Esophagus squamous epithelium (tissue), 5 donors: Measurements from ENCODE around the gene ARID5B. TPM values are rescaled to one million over a fixed set of nuclear protein-coding genes. Genes with fewer than 3 reads are reported as not detected.

ENCODE experiments used
- DNase-seq: peaks from one replicate; lab custom pipeline; 2025; lab: John Stamatoyannopoulos, UW
- H3K27ac ChIP-seq, 4 donors: fragments of 200-600 bp; sonication (generic); one replicate each; pipeline ENCODE4 v1.5.1; 2016 to 2019; ENCODE audit warnings: mild to moderate bottlenecking in 1 of 4
- H3K27me3 ChIP-seq, 4 donors: fragments of 200-600 bp; sonication (generic); 1 replicate in 3 of 4; 2 replicates in 1 of 4; pipeline versions ENCODE4 v1.5.1 to v1.6.0; 2017 to 2021; ENCODE audit warnings: antibody characterized with exemption in 1 of 4
- H3K36me3 ChIP-seq, 3 donors: fragments of 200-600 bp; sonication (generic); one replicate each; pipeline ENCODE4 v1.5.1; 2016 to 2019
- H3K4me1 ChIP-seq, 3 donors: fragments of 200-600 bp; sonication (generic); one replicate each; pipeline ENCODE4 v1.5.1; 2017 to 2019
- H3K4me3 ChIP-seq, 4 donors: fragments of 200-600 bp; sonication (generic); 1 replicate in 3 of 4; 2 replicates in 1 of 4; pipeline ENCODE4 v1.5.1; 2016 to 2019; ENCODE audit warnings: mild to moderate bottlenecking in 2 of 4, moderate library complexity in 1 of 4
- H3K9me3 ChIP-seq, 3 donors: fragments of 200-600 bp; sonication (generic); one replicate each; pipeline ENCODE4 v1.5.1; 2016 to 2019
- CTCF ChIP-seq, 6 experiments: fragments of 450-650 bp in 4 of 6; fragments of 200-600 bp in 2 of 6; sonication (generic) in 2 of 6; IDR thresholded peaks; one replicate each; pipeline ENCODE4 v1.5.1; 2016 to 2019; ENCODE audit warnings: antibody characterized with exemption in 6 of 6, mild to moderate bottlenecking in 4 of 6, moderate library complexity in 4 of 6
- POLR2A ChIP-seq, 4 donors: fragments of 450-650 bp; IDR thresholded peaks; one replicate each; pipeline ENCODE4 v1.6.1; 2017; ENCODE audit warnings: antibody characterized with exemption in 4 of 4, mild to moderate bottlenecking in 4 of 4, moderate library complexity in 3 of 4
- WGBS, 2 donors: methylation state at CpG; one replicate each; pipeline ENCODE4 v1.1.5; 2018; 5-methylcytosine and 5-hydroxymethylcytosine counted together
- intact Hi-C: fragments of 100-400 bp; cut with DNase I; formaldehyde crosslinking; loops from one replicate; pipeline ENCODE4 v1.15.0; 2022
- total RNA-seq, 4 donors: library from RNA; depleted of rRNA; stranded (reverse); fragments of >200 nt; gene quantifications; one replicate each; pipeline ENCODE4 v1.1.0, GENCODE V29; 2016
- donor health status: DM: yes; HTN: yes; CAD: no.

The ARID5B gene
- total RNA-seq, 4 donors from 2014 or later, result 18.0 to 38.1 (median 30.2) TPM

- H3K27me3 ChIP-seq, result no peaks in the 10 kb centered on the region
- peaks cover 0 to 25% (median 17%) of the 10 kb centered on the region in 3 donors for H3K4me1 ChIP-seq
- no peak overlapping the region for H3K4me3 ChIP-seq
- intact Hi-C loops, result no loop called here
- WGBS, 2 donors, result 30 to 43% methylated on average over 1 of the region's 1 CpG
- TF ChIP-seq POLR2A (IDR thresholded peaks at IDR 0.05) (no peak), CTCF (IDR thresholded peaks at IDR 0.05) (no peak)
- DNase-seq, result no peak
- peaks cover 0 to 3% (median 0%) of the 10 kb centered on the region in 3 donors for H3K9me3 ChIP-seq
- H3K27ac ChIP-seq, result peak overlapping the region in 3 of 4 donors; percentile 1 to 53 (median 46)
- H3K36me3 ChIP-seq, result no peaks in the 10 kb centered on the region
Observed at GRCh38 chr10:61981460-61981859, 80.0 kb downstream of the ARID5B start.

- 88 to 96% methylated on average over 4 of the region's 4 CpGs for WGBS, 2 donors
- H3K27ac ChIP-seq, result no peak overlapping the region
- DNase-seq, result no peak
Observed at GRCh38 chr10:61983255-61983654, 81.8 kb downstream of the ARID5B start.

GRCh38 chr10:61984803-61985418 lies 83.4 kb downstream of the ARID5B start:
- intact Hi-C loops, result no loop called here
- Histone ChIP-seq H3K27ac (no peak overlapping the region), H3K9me3 (no peaks in the 10 kb centered on the region), H3K27me3 (no peaks in the 10 kb centered on the region), H3K4me1 (peaks cover 0 to 39% (median 17%) of the 10 kb centered on the region in 3 donors), H3K4me3 (no peak overlapping the region), H3K36me3 (no peaks in the 10 kb centered on the region)
- 70 to 75% methylated on average over 3 of the region's 3 CpGs for WGBS, 2 donors
- TF ChIP-seq CTCF (IDR thresholded peaks at IDR 0.05) (no peak), POLR2A (IDR thresholded peaks at IDR 0.05) (no peak)
- no peak for DNase-seq

More at GRCh38 chr10:61983255-61983654, 81.8 kb downstream of the ARID5B start:
- Histone ChIP-seq H3K36me3 (no peaks in the 10 kb centered on the region), H3K4me3 (no peak overlapping the region), H3K4me1 (peaks cover 0 to 41% (median 23%) of the 10 kb centered on the region in 3 donors), H3K27me3 (no peaks in the 10 kb centered on the region), H3K9me3 (no peaks in the 10 kb centered on the region)
- intact Hi-C loops, result no loop called here
- TF ChIP-seq CTCF (IDR thresholded peaks at IDR 0.05) (no peak), POLR2A (IDR thresholded peaks at IDR 0.05) (no peak)

- 88 to 93% methylated on average over 5 of the region's 5 CpGs for WGBS, 2 donors
Observed at GRCh38 chr10:61985715-61986114, 84.2 kb downstream of the ARID5B start.

More at GRCh38 chr10:61985715-61986114, 84.2 kb downstream of the ARID5B start:
- Histone ChIP-seq H3K36me3 (no peaks in the 10 kb centered on the region), H3K9me3 (no peaks in the 10 kb centered on the region), H3K4me3 (no peak overlapping the region), H3K27me3 (no peaks in the 10 kb centered on the region), H3K27ac (peak overlapping the region in 2 of 4 donors; percentile 13 to 73), H3K4me1 (peaks cover 0 to 31% (median 14%) of the 10 kb centered on the region in 3 donors)
- TF ChIP-seq POLR2A (IDR thresholded peaks at IDR 0.05) (no peak), CTCF (IDR thresholded peaks at IDR 0.05) (no peak)
- intact Hi-C loops, result no loop called here
- no peak for DNase-seq
